Measurements from ENCODE around the gene ZBTB43. TPM values are rescaled to one million over a fixed set of nuclear protein-coding genes. Genes with fewer than 3 reads are reported as not detected.
A peak's percentile ranks its signal among the peaks of the same experiment; 100 is the strongest.

The ZBTB43 gene
- total RNA-seq, 4 donors from 2014 or later: 21.2 to 46.1 (median 32.2) TPM

DNA sequence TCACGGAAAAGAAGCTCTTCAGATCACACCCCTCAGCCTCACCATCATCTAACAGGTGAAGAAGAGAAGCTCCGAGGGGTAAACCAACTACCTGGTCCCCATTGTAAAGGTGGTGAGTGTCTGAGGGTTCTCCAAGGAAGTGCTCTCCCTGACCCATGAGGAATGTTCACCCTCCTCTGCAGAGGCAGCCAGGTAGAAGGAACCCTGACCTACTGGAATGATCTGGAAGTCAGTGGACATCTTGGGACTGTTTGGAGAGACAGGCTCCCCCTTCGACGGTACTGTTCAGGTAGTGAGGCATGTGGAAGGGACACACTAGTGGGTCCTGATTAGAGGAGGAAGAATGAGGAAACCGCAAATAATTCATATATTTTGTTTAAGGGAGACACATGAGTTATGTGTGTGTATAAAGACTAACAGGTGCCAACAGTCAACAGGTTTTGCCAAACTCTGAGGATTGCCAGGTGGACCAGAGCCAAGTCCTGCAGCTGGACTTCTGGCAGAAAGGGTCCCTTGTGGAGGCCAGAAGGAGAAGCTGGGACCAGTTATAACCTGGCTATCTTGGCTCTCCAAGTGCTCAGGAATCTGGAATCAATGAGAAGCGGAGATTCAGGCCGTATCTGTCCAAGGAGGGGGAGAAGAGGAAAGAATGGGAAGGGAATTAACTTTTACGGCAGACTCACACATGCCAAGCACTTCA, 52.6 kb downstream of the ZBTB43 start:
- Histone ChIP-seq H3K9me3 (no peaks in the 10 kb centered on the region), H3K4me1 (peaks cover 22% of the 10 kb centered on the region), H3K27ac (no peak overlapping the region), H3K4me3 (no peak overlapping the region), H3K36me3 (no peaks in the 10 kb centered on the region), H3K27me3 (no peaks in the 10 kb centered on the region)
- 38% methylated on average over 8 of the region's 8 CpGs for WGBS
- no peak for TF ChIP-seq POLR2A (IDR thresholded peaks at IDR 0.05)
- TF ChIP-seq, protein P1, sequence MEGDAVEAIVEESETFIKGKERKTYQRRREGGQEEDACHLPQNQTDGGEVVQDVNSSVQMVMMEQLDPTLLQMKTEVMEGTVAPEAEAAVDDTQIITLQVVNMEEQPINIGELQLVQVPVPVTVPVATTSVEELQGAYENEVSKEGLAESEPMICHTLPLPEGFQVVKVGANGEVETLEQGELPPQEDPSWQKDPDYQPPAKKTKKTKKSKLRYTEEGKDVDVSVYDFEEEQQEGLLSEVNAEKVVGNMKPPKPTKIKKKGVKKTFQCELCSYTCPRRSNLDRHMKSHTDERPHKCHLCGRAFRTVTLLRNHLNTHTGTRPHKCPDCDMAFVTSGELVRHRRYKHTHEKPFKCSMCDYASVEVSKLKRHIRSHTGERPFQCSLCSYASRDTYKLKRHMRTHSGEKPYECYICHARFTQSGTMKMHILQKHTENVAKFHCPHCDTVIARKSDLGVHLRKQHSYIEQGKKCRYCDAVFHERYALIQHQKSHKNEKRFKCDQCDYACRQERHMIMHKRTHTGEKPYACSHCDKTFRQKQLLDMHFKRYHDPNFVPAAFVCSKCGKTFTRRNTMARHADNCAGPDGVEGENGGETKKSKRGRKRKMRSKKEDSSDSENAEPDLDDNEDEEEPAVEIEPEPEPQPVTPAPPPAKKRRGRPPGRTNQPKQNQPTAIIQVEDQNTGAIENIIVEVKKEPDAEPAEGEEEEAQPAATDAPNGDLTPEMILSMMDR (IDR thresholded peaks at IDR 0.05): no peak
- TF ChIP-seq EP300 (IDR thresholded peaks at IDR 0.05): no peak
- TF ChIP-seq POLR2AphosphoS5 (IDR thresholded peaks at IDR 0.05): no peak
- no peak for DNase-seq (ENCODE audit: low spot score in 2 of 2)

DNA sequence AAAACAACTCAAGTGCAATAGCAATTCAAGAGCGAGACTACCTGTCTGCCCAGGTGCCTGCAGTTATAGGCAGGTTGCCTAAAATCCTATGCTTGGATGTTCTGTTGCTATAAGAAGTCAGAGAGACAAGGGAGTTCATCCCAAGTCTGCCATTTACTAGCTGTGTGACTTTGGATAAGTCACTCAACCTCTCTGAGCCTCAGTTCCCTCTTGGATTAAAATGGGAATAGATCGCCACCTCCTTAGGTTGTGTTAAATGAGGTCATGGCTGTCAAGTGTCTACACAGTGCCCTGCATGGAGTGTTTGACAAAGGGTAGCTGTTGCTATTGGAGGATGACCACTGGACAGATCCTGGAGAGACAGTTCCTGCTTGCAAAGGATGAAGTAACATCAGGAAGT, 54.3 kb downstream of the ZBTB43 start:
- H3K4me1 ChIP-seq: peaks cover 37% of the 10 kb centered on the region
- WGBS: 100% methylated on average over 2 of the region's 2 CpGs
- TF ChIP-seq EP300 (IDR thresholded peaks at IDR 0.05) (no peak), POLR2A (IDR thresholded peaks at IDR 0.05) (no peak), POLR2AphosphoS5 (IDR thresholded peaks at IDR 0.05) (no peak)
- TF ChIP-seq, protein P1 (IDR thresholded peaks at IDR 0.05): no peak
- no peaks in the 10 kb centered on the region for H3K9me3 ChIP-seq
- H3K27me3 ChIP-seq: no peaks in the 10 kb centered on the region
- H3K4me3 ChIP-seq: no peak overlapping the region
- no peak for DNase-seq (ENCODE audit: low spot score in 2 of 2)
- no peaks in the 10 kb centered on the region for H3K36me3 ChIP-seq
- H3K27ac ChIP-seq: no peak overlapping the region

DNA sequence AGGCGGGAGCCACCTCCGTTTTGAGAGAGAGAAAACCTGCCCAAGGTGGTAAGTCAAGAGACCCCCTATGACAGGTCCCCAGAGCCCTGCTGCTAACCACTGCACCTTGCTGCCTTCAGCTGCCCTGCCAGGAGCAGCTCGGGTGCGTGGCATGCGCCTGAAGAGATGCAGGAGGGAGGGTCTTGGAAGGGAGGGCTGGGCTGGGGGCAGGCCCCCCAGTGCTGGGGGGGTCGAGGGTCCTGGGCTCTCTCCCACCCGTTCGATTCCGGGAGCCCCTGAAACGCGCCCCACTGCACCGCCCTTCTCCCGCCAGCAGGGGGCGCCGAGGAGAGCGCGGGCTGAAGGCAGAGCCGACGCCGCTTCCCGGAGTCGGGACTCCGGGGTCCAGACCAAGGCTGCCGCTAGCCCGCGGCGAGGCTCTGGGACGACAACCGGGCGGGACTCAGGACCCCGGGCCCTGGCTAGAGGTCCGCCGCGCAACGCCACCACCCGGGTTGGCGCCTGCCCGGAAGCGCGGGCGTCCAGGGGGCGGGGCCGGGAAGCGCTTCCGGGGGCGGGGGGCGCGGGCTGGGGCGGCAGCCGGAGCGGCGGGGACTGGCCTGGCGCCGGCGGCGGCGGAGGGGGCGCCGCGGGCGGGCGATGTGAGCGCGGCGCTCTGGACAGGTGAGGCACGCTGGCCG, 55.4 kb downstream of the ZBTB43 start, which contains the start of gene ZBTB34:
Gene ZBTB34 (plus strand): TSS at position 563 of the 680 bp plus-strand sequence. CDS start 18,761 bp downstream, outside the sequence.
- H3K4me3 ChIP-seq: peak within 1 kb of the TSS; percentile 97
- H3K27ac ChIP-seq: peak within 1 kb of the TSS; percentile 91
- no peaks in the 10 kb centered on the region for H3K9me3 ChIP-seq
- peaks cover 3% of the 10 kb centered on the region for H3K36me3 ChIP-seq
- H3K4me1 ChIP-seq: peaks cover 39% of the 10 kb centered on the region
- TF ChIP-seq EP300 (IDR thresholded peaks at IDR 0.05): no peak
- TF ChIP-seq, protein P1 (IDR thresholded peaks at IDR 0.05): peak; percentile 96 to 100
- H3K27me3 ChIP-seq: no peaks in the 10 kb centered on the region
- WGBS: under 1% methylated on average over 21 of the region's 67 CpGs
- peak in 1 of 2 donors; percentile 76 for DNase-seq (ENCODE audit: low spot score in 2 of 2)

DNA sequence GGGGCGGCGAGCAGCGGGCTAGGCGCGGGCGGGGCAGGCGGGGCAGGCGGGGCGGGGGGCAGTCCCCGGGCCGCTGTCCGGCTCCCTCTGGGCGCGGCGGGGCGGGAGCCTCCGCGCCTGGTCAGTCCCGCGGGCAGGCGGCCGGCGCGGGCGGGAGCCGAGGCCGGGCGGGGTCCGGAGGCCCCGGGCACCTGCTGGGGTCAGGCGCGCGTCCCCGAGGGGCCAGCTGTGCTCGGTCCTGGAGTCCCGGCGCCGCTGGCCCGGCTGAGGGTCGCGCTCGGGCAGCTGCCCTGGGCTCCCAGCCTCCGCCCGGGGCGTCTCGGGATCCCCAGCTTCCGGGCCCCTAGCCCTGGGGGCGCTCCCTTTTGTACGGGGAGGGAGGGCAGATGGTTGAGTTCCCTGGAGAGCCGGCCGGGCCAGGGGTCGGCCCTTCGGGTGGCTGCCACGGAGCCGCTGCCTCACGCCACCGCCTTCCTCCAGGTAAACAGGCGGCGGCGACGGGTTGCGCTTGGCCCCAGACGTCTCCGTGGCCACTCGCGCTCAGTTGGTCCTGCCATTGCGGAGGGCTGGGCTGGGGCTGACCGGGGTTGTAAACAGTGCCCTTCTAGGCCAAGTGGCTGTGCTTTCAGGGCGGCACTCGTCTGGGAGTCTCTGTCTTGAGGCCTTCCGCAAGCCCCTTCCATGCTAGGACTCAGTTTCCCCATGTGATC, 56.1 kb downstream of the ZBTB43 start:
- DNase-seq (ENCODE audit: low spot score in 2 of 2): no peak

More for the DNA sequence above, 56.1 kb downstream of the ZBTB43 start:
- peak overlapping the region; percentile 91 for H3K27ac ChIP-seq
- H3K27me3 ChIP-seq: no peaks in the 10 kb centered on the region
- H3K9me3 ChIP-seq: no peaks in the 10 kb centered on the region
- H3K4me1 ChIP-seq: peaks cover 39% of the 10 kb centered on the region
- TF ChIP-seq, protein P1 (IDR thresholded peaks at IDR 0.05): no peak
- peak in 1 of 2 donors; percentile 16 for TF ChIP-seq POLR2A (IDR thresholded peaks at IDR 0.05)
- H3K36me3 ChIP-seq: peaks cover 7% of the 10 kb centered on the region
- H3K4me3 ChIP-seq: peak overlapping the region; percentile 97
- 0% methylated on average over 20 of the region's 71 CpGs for WGBS
